HG03103 (cell line): ENCODE results near the gene HLA-DMA.
"Not testable (repeated sequence)": the region's sequence is repeated elsewhere in the genome, so short reads cannot be mapped to it uniquely, and the experiment has no call there.

Experiments used
- ATAC-seq: cut with Tn5 transposase; IDR thresholded peaks from one replicate; pipeline ENCODE4 v1.9.1; 2021; ENCODE audit warnings: low read depth; ENCODE audit not compliant: unreplicated experiment

The HLA-DMA gene

GRCh38 chr6:32956176-32956575 is 3.3 kb upstream of the HLA-DMA start:
- ATAC-seq = no peak

DNA sequence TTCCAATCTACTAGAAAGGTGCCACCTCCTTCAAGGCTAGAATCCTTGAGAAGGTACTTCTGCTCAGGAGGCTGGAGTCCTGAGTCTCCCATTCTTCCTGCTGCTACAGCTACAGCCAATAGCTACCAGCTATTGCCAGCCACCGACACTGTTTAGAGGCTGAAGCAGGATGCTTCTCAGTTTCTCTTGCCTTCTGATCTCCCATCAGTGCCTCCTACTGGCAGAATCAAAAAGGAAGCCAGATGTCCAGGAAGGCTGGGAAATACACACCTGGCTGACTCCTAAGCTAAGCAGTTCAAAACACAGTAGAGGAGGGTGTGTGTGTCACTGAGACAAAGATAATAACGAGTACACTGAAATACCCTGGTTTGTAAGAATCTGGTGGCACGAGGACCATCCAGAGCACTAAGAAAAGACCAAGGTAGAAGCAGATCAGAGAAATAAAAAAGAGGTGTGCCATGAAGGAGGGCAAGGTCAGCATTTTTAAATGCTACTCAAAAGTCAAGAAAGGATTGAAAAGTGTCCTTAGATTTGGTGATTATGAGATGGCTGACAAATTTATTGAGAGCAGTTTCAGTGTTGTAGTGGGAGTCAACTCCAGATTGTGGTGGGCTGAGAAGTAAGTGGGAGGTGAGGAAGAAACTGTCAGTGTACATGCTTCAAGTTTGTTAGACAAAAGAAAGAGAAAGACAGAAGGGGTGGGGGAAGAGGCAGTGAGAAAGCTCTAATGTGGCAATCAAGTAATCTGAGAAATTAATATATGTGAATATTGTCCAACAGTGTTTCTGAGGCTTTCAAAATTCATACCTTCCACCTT is 2.3 kb upstream of the HLA-DMA start:
- ATAC-seq = no peak

- no peak for ATAC-seq
Measured at GRCh38 chr6:32954267-32954666, 1.4 kb upstream of the HLA-DMA start.

DNA sequence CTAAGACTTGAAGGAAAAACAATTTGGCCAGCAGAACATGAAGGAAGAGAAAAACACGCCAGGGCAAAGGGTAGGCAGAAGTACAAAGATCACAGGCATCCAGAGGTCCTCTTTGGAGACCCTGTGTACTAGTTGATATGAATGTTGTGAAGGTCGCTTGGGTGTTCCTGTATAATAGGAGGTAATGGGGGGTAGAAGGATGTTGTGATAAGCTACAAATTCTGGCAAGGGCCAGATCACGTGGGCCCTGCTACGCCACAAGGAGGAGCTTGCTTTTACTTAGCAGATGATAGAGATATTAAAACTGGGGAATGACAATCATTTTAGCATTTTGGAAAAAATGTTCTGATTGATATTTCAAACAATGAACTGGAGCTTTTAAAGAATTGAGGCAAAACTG is 878 bp upstream of the HLA-DMA start:
- ATAC-seq = no peak

- ATAC-seq = no peak
Measured at GRCh38 chr6:32950449-32950848, 2.4 kb downstream of the HLA-DMA start.

DNA sequence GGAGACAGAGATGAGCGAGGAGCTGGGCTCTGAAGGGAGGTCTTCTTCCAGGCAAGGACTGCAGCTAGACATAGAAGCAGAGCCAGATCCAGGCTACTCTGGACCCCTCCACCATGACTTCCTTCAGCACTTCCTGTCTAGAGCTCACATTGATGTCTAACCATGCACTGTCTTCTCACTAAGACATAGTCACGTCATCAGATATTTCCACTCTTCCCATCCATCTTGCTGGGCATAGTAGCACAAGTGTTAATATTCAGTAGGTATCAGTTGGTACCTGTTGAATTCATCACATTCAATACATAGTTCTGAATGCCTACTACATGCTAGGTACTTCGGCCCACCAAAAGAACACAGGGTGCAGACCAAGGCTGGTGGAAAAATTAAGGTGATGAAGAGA is 2.9 kb downstream of the HLA-DMA start:
- no peak for ATAC-seq

- no peak for ATAC-seq
Measured at GRCh38 chr6:32949113-32949512, 3.8 kb downstream of the HLA-DMA start.

- ATAC-seq = no peak
Measured at GRCh38 chr6:32947552-32948465, 5.1 kb downstream of the HLA-DMA start.

DNA sequence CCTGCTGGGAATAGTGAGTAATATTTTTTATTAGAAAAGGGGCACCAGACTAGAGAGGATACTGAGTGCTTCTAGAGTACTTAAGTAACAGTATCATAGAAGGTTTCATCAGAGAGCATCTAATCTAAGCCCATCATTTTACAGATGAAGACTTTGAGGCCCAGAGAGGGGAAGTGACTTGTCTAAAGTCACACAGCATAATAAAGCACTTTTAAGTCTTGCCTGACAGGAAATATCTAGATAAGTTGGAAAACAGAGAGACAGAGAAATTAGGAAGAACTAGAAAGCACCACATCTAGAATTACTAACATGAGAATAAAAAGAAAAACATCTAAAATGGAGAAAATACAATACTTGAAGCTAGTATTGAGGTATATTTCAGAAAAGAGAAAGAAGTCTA is 6.0 kb downstream of the HLA-DMA start:
- ATAC-seq = no peak

GRCh38 chr6:32945953-32946352 is 6.9 kb downstream of the HLA-DMA start:
- ATAC-seq = no peak

- ATAC-seq = no peak
Measured at GRCh38 chr6:32945108-32945760, 7.7 kb downstream of the HLA-DMA start.

DNA sequence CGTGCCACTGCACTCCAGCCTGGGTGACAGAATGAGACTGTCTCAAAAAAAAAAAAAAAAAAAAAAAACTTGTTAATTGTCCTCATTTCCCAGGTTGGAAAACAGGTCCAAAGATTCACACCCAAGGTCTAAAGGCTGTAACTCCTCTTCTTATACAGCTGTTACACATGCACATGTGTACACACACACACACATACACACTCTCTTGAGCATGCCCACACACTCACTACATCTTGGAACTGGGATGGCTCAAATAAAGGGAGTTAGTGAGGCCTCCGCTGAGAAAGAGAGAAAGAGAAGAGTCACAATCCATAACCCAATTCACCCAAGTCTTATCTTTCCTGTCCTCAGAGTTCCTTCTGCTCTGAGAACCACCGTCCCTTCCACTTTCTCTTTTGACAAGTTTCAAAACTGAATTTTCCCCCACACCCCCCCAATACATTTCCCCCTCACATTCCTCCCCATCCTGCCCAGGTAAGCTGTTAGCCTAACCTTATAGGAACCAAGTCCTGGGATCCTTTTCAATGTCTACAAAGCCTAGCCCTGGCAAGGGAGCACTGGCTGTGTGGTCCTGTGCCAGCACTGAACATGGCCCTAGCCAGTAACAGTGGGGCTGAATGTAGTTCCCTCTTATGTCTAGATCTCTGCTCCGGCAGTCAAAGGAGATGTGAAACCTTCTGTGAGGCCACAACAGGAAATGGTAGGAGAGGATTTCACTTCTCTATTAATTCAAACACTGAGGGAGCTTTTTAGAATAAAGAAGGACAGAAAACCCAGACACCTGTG is 8.8 kb downstream of the HLA-DMA start:
- peak; percentile 50 for ATAC-seq

GRCh38 chr6:32942555-32943123 is 10.3 kb downstream of the HLA-DMA start:
- not testable (repeated sequence) for ATAC-seq

DNA sequence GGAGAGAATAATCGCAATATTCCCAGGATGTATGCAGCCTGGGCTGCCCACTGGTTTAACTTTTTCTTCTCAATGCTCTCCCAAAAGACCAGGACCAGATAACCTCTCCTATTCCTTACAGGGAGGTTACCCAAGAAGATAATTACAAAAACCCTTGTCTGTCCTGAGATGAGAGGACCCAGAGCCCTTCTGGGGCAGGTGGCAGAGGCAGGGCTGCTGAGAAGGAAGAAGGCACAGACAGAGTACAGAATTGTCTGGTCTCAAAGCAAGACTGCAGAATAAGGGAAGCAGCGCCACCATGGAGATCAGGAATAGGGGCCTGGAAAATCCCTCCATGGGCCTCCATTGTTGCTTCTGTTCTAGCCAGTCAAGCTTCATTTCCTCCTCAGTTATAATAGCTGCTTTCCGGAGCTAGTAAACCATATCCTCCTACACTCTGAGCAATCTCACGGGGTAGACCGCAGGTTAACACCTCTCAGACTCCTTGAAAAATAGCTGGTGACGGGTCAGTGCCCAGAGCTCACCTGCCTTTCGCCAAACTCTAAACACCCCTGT is 11.6 kb downstream of the HLA-DMA start:
- peak; percentile 41 for ATAC-seq

DNA sequence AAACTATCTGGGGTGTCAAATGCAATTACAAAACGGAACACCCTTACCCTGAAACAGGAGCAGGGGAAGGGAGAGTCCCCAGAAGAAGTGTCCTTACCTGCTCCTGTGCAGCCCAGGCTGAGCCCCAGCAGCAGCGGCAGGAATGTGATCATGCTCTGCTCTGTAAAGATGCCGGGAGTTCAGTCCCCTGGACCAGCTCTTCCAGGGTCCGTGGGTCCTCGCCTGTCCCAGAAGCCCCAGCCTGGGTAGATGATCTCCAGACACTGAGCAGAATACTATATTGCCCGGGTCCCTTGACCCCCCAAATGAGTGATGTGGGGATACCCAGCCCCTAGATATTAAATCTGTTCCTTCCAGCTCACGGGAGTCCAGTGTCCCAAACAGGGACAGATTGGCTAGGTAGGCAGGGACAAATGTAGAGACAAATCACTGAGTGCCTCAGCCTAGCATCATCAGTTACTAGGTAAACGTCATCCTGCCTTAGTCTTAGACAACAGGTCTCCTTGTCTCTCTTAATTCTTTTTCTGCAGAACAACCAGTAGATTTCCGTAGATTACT is 12.2 kb downstream of the HLA-DMA start, which contains the start of gene HLA-DMB:
TSS of gene HLA-DMB (minus strand) at position 373 of the 558 bp plus-strand sequence. CDS start at position 152, 221 bp downstream.
- peak; percentile 34 for ATAC-seq

DNA sequence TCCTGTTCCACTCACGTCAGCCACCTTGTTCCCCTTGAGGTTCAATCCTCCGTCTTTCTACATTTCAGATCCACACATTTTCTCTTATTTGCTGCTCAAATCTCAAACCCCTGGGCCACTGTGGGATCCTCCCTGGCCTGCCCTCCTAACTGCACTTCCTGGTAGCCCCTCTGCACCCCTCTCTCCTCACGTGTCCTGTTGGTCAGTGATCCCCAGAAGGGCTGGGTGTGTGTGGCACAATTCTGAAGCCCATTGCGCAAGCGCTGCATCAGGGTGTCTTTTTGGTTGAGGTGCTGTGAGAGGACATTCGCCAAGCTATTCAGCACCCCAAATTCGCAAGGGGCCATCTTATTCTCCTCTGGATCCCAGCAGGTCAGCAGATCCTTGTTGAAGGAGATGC is 14.4 kb downstream of the HLA-DMA start:
- no peak for ATAC-seq

- ATAC-seq = no peak
Measured at GRCh38 chr6:32937230-32937633, 15.7 kb downstream of the HLA-DMA start.

- ATAC-seq = no peak
Measured at GRCh38 chr6:32936239-32937152, 16.4 kb downstream of the HLA-DMA start.
